HG03108 (cell line): Measurements from ENCODE around the gene KRTAP10-11.
"Not testable (repeated sequence)": the region's sequence is repeated elsewhere in the genome, so short reads cannot be mapped to it uniquely, and the experiment has no call there.

Source experiments
- ATAC-seq: cut with Tn5 transposase; IDR thresholded peaks from one replicate; pipeline ENCODE4 v1.9.1; 2021; ENCODE audit warnings: moderate library complexity; ENCODE audit not compliant: unreplicated experiment

KRTAP10-11 gene

DNA sequence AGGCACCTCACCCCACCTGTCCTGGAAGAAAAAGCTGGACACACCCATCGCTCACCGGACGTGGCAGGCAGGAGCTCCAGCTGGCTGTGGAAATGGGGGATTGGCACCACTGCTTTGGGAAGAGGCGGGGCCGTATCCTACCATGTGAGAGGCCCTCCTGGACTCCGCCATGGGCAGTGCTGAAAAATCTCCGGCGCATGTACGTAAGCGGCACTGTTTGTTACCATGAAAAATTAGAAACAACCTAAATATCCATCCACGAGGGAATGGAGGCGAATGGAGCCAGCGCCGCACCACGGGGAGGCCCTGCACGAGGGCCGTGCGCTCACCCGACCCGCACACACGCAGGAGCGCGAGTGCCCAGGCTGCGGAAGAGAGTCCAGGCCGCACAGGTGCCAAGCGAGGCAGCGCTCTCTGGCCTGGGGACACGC lies 31.2 kb upstream of the KRTAP10-11 start:
- ATAC-seq = no peak

DNA sequence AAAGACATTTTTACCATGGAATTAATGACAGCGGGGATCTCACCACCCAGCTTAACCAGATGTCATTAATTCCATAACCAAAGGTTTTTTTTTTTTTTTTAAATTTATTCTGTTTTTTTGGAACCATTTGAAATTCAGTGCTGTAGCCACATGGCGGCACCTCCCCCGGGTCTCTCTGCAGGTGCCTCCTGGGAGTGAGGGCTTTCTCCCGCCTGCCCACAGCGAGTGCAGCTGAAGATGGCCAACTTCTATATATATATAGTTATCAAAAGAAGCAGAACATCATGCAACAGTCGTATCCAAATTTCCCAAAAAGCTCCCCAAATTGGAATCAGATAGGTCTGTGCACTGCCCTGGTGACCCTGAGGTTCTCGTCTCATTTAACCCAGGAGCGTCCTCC lies 30.7 kb upstream of the KRTAP10-11 start:
- ATAC-seq = no peak

GRCh38 chr21:44615911-44616590 lies 30.2 kb upstream of the KRTAP10-11 start:
- ATAC-seq = no peak

DNA sequence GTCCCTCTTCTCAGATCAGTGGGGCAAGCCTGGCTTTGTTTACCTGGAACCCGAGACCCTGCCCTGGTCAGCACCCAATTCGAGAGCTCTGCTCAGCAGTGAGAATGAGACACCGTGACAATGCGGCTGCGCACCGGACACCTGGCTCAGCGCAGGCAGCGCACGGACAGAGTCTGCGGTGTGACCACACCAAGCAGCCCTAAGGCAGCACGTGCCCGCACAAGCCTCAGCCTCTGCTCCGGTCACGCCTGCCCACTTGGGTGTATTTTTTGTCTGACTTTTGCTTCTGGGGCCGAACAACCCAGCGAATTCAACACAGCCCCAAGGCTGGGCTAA lies 29.7 kb upstream of the KRTAP10-11 start:
- ATAC-seq = no peak

- ATAC-seq = no peak
These were observed 29.1 kb upstream of the KRTAP10-11 start for GRCh38 chr21:44617071-44617501.

DNA sequence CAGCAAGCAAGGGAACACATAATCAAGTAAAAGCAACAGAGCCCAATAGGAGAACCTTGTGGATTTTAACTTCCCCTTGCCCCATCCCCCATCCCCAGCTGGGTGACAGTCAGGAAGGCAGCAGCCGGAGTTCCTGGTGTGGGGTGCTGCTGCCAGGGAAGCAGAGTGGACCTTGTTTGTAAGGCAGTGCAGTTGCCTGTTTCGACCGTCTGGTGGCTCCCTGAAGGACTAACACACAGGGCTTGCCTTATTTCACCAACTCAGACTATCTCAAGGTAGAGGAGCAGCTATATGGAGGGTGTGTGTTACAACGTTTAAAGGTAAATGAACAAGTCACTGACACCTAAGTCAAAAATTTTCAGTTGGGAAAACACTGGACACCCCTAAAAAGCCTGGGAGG lies 27.7 kb upstream of the KRTAP10-11 start:
- ATAC-seq = no peak

DNA sequence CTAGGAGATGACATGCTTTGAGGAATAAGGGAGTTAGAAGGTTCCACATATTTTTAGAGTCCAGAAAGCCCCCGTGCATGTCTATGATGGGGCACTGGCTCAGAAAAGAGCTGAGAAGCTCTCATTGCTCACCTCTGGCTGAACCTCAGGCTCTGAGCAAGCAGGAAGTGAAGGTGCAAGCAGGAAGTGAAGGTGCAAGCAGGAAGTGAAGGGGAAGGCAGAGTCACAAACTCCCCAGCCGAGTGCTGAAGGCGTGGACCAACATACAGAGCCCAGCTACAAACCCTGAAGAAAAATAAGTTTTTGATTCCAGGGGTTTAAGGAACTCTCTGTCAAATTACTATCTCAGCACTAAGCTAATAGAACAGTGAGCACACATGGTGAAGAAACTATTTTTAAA lies 27.3 kb upstream of the KRTAP10-11 start:
- ATAC-seq = no peak

- ATAC-seq = no peak
These were observed 26.3 kb upstream of the KRTAP10-11 start for GRCh38 chr21:44619886-44620285.

DNA sequence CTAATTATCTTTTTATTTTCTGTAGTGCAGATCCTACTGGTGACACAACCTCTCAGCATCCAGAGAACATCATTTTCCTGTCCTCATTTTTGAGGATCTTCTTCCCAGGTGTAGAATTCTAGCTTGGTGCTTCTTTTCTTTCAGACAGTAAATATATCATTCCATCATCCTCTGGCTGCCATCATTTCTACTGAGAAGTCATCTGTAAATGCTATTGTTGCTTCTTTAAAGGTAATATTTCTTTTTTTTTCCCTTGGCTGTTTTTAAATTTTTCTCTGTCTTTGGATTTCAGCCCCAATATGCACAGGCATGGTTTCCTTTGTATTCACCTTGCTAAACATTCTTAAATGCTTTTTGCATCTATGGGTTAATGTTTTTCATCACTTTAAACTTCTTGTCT lies 22.6 kb upstream of the KRTAP10-11 start:
- ATAC-seq = no peak

DNA sequence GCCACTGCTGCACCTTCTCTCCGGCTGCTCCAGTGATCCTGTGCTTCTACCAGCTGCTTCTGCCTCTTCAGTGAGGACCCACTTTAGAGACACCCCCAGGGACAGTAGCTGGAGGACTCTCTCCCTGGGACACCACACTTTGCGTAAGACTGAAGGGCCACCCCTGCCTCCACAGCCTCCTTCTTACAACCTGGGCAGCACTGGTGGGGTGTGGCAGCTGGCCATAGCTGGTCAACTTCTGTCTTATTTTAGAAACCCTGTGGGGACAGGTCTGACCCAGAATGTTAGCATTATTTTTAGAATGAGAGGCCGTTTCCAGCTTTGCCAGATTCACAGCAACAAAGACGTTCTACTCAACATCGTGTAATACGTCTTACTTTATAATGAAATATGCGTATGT lies 20.5 kb upstream of the KRTAP10-11 start:
- ATAC-seq = no peak

GRCh38 chr21:44626262-44626661 lies 20.0 kb upstream of the KRTAP10-11 start:
- ATAC-seq = no peak

DNA sequence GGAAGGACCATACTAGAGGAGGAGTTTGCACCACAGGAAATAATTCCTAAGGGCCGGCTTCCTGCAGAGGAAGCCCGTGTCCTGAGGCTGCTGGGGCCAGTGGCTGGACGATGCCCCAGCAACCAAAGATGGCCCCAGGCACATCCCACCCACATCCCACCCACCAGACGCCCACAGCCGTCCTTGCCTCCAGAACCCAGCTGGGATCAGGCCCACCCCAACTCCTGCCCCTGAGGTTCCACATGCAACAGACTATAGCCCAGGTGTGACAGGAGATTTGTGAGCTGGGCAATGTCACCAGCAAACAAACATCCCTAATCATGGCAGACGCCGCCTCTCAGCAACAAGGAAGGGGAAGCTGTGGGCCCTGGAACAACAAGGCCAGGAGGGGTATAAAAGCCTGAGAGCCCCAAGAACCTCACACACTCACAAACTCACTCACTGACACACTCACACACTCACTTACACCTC lies 19.5 kb upstream of the KRTAP10-11 start, which contains the start of gene KRTAP10-9:
KRTAP10-9 (plus strand) TSS at position 421 of the 471 bp plus-strand sequence. CDS start 79 bp downstream, outside the sequence.
- ATAC-seq = no peak

GRCh38 chr21:44627181-44627822 lies 18.9 kb upstream of the KRTAP10-11 start:
- ATAC-seq = not testable (repeated sequence)

- ATAC-seq = not testable (repeated sequence)
These were observed 18.4 kb upstream of the KRTAP10-11 start for GRCh38 chr21:44627831-44628233.

DNA sequence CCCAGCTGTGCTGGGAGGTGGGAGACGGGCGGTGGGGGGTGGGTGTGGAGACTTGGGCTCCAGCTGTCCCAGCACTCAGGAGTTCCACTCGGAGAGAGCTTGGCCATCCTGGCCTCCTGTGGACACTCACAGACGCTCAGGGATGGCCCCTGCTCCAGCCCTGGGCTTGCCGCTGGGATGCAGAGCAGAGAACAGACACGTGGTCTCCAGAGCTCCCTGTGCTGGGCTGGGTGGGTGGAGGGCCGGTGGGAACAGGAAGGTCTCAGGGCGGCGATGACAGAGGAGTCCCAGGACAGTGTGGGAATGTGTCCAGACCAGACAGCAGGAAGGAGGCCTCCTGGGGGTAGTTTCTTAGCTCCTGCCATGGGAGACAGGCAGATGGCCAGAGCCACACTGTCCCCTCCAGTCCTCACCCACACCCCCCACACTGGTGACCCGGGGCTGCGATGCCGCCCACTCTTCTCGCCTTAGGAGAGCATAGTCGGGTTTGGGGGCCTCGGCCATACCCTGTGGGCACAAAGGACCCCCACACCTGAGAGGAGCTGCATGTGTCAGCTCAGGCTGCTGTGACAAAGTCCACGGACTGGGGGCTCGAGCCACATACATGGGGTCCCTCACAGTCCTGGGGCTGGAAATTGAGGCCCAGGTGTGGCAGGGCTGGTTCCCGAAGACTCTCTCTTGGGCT lies 17.4 kb upstream of the KRTAP10-11 start:
- ATAC-seq = no peak

DNA sequence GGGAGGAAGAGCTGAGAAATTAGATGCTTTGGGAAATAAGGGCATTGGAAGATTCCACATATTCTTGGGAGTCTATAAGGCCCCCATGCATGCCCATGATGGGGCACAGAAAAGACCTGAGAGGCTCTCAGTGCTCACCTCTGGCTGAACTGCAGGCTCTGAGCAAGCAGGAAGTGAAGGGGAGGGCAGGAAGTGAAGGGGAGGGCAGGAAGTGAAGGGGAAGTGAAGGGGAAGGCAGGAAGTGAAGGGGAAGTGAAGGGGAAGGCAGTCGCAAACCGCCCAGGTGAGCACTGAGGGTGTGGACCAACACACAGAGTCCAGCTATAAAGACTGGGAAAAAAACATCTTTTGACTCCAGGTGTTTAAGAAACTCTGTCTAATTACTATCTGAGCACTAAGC lies 15.8 kb upstream of the KRTAP10-11 start:
- no peak for ATAC-seq

GRCh38 chr21:44632067-44632466 lies 14.1 kb upstream of the KRTAP10-11 start:
- ATAC-seq = no peak

DNA sequence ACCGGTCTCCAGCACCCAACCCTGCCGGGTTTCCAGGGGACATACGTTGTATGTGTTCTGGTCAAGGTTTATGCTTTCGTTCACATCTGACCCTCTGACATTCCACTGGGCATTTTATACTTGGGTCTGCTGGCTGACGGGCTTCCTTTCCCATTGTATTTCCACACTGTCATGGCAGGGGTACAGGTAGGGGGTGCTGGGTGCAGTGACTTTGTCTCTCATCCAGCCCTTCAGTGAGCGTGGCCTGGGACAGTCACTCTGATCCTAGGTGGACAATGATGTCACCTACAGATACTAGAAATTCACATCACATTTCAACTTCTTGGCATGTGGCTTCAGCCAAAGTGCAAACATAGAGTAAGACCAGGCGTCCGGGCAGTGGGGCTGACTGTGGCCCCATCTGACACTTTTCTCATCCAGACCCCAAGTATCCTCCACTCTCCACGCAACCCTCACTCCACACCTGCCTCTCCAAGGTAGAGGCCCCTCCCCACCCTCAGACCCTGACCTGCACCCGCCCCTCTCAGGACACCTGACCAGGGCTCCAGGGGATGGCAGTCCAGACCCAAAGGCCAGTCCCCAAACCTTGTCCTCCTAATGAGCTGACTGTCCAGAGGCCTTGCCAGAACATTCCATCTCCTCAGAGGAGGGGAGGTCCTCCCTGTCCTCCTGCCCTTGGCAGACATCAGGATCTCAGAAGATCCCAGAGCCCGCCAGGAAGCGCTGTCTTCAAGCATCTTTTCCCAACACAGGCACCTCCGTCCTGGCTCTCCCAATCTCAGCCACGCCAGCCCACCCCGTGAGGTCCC lies 9.8 kb upstream of the KRTAP10-11 start:
- ATAC-seq = no peak

GRCh38 chr21:44637018-44637850 lies 9.0 kb upstream of the KRTAP10-11 start, which contains the start of gene KRTAP10-10:
KRTAP10-10 (plus strand) TSS chr21:44637356; CDS start chr21:44637418, 62 bp downstream.
- no peak for ATAC-seq

GRCh38 chr21:44637851-44638348 lies 8.3 kb upstream of the KRTAP10-11 start:
- not testable (repeated sequence) for ATAC-seq
